ENCODE measurements around the gene VPS26C. TPM values are rescaled to one million over a fixed set of nuclear protein-coding genes. Genes with fewer than 3 reads are reported as not detected.
"Not testable (repeated sequence)": the region's sequence is repeated elsewhere in the genome, so short reads cannot be mapped to it uniquely, and the experiment has no call there.

Gene VPS26C
- total and polyA plus RNA-seq, 4 donors = 19.8 to 61.1 (median 42.9) TPM

DNA sequence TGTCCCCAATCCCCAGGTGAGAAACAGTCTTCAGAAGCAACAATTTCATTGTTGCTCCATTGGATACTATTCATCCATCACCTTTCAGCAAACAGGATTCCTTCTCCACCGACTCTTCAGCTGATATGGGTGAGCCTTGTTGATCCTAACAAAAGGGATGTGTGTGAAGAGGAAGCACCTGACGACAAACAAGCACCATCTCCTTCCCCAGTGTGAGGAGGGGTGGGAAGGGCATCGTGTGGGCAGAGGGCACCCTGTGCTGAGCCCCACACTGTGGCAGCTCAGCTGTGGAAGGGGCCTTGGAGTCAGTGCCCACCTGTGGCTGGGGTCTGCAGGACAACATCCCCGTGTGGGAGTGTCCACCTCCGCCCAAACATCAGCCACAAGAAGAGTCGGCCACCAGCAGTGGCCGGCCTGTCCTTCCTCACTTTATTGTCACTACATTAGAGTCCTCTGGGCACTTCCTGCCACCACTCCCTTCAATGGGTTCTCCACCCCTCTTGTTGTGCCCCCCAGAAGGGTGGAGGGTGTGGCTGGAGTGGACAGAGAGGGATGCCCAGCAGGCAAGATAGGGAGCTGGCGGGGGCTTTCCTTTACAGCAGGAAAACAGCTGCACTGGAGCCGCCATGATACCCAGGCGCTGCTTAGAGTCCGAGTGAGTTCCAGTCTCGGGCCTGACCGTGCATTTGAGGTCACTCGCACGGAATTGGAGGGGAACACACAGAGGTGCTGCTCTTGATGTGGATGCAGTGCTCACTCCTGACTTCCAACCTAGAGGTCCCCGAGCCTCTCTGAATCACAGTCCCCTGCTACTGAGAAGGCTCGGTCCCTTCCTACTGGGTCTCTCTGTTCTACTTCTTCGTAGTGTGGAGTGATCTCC is 40.9 kb downstream of the VPS26C start:
- Histone ChIP-seq H3K27me3 (ENCODE audit: control insufficient read depth in 3 of 3, insufficient read depth in 3 of 3, low read length in 2 of 3) (no peaks in the 10 kb centered on the region), H3K36me3 (ENCODE audit: control insufficient read depth in 4 of 4, insufficient read depth in 4 of 4, low read length in 4 of 4) (peaks cover 28 to 45% (median 36%) of the 10 kb centered on the region in 4 donors), H3K4me3 (no peak overlapping the region), H3K27ac (ENCODE audit: low read depth in 1 of 2, low read length in 1 of 2) (no peak overlapping the region), H3K9me3 (ENCODE audit: control insufficient read depth in 4 of 4, insufficient read depth in 3 of 4, low read length in 3 of 4) (peaks cover 0 to 5% (median 0%) of the 10 kb centered on the region in 4 donors), H3K9ac (ENCODE audit: insufficient read depth in 1 of 2, low read length in 2 of 2) (no peak overlapping the region), H3K4me1 (ENCODE audit: control insufficient read depth in 5 of 5, insufficient read depth in 5 of 5, low read length in 5 of 5) (peaks cover 0 to 1% (median 0%) of the 10 kb centered on the region in 5 donors)
- WGBS, 2 donors = 82 to 88% methylated on average over 18 of the region's 18 CpGs
- ATAC-seq (ENCODE audit: insufficient read depth, low FRiP score) = no peak
- TF ChIP-seq, protein P1, sequence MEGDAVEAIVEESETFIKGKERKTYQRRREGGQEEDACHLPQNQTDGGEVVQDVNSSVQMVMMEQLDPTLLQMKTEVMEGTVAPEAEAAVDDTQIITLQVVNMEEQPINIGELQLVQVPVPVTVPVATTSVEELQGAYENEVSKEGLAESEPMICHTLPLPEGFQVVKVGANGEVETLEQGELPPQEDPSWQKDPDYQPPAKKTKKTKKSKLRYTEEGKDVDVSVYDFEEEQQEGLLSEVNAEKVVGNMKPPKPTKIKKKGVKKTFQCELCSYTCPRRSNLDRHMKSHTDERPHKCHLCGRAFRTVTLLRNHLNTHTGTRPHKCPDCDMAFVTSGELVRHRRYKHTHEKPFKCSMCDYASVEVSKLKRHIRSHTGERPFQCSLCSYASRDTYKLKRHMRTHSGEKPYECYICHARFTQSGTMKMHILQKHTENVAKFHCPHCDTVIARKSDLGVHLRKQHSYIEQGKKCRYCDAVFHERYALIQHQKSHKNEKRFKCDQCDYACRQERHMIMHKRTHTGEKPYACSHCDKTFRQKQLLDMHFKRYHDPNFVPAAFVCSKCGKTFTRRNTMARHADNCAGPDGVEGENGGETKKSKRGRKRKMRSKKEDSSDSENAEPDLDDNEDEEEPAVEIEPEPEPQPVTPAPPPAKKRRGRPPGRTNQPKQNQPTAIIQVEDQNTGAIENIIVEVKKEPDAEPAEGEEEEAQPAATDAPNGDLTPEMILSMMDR (IDR thresholded peaks at IDR 0.05; ENCODE audit: control extremely low read depth, extremely low read depth) = no peak
- no peak for DNase-seq

DNA sequence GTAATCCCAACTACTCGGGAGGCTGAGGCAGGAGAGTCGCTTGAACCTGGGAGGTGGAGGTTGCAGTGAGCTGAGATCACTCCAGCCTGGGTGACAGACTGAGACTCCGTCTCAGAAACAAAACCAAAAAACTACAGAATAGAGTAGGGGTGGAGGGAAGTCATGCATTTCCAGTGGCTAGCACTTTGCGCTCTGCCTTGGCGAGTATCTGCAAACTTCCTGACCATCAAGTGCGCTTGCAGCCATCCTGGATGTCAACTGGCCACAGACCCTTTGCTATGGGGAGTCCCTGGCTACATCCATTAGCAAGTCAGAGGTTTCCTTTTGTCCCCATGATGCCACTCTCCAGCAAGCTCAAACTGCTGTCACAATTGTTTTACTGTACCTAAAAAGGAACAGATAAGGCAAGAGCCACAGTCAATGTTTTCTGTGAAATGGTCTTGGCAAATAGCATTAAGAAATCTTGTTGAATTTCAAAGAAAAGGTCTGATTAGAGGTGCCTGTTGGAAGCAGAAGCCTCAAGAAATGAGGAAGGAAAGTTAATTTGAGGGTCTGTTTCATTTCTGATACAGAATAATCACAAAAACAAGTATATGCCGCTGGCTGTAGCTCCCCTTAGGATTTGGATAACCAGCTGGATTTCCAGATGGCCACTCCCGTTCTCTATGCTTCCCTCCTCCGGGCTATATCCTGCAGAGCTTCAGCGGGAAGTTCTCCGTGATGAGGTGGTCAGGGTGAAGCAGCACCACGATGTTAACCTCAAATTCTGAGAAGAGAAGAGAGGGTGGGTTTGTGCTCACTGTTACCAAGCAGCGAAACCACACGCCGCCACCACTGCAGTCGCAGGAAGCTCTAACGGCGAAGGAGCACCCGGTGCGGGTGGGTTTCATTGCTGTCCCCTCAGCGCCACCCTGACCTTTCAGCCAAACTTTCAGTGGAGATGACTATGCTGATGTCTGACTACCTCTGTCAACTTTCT is 42.0 kb downstream of the VPS26C start:
- H3K9ac ChIP-seq (ENCODE audit: insufficient read depth in 1 of 2, low read length in 2 of 2) = no peak overlapping the region
- H3K36me3 ChIP-seq (ENCODE audit: control insufficient read depth in 4 of 4, insufficient read depth in 4 of 4, low read length in 4 of 4) = peaks cover 24 to 45% (median 31%) of the 10 kb centered on the region in 4 donors
- 48 to 73% methylated on average over 21 of the region's 21 CpGs for WGBS, 2 donors
- DNase-seq (no peak), ATAC-seq (ENCODE audit: insufficient read depth, low FRiP score) (no peak)
- TF ChIP-seq, protein P1 (IDR thresholded peaks at IDR 0.05; ENCODE audit: control extremely low read depth, extremely low read depth) = no peak
- H3K9me3 ChIP-seq (ENCODE audit: control insufficient read depth in 4 of 4, insufficient read depth in 3 of 4, low read length in 3 of 4) = peaks cover 0 to 5% (median 0%) of the 10 kb centered on the region in 4 donors
- H3K4me1 ChIP-seq (ENCODE audit: control insufficient read depth in 5 of 5, insufficient read depth in 5 of 5, low read length in 5 of 5) = peaks cover 0 to 2% (median under 1%) of the 10 kb centered on the region in 5 donors
- no peak overlapping the region for H3K4me3 ChIP-seq
- no peak overlapping the region for H3K27ac ChIP-seq (ENCODE audit: low read depth in 1 of 2, low read length in 1 of 2)
- no peaks in the 10 kb centered on the region for H3K27me3 ChIP-seq (ENCODE audit: control insufficient read depth in 3 of 3, insufficient read depth in 3 of 3, low read length in 2 of 3)

DNA sequence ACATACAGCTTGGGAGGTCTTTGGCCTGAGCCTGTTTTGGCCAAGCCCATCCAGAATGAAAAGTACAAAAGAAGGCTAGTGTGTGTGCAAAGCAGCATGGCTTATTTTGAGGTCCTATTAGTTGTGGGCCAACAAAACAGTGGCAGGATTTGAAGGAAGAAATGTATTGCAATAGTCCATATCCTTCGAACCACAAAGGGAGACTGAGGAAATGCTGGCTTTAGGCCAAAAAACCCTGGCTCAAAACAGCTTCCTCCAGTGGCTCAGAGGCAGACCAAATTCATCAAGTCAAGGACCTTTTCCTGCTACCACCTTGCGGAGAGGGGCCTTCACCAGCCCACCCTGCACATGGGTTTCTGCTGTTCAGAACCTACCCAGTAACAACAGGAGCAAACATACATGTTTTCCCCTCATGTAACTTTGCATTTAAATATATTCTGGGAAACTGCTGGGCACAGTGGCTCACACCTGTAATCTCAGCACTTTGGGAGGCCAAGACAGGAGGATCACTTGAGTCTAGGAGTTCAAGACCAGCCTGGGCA is 43.3 kb downstream of the VPS26C start:
- TF ChIP-seq, protein P1 (IDR thresholded peaks at IDR 0.05; ENCODE audit: control extremely low read depth, extremely low read depth) = no peak
- peaks cover 0 to 5% (median 0%) of the 10 kb centered on the region in 4 donors for H3K9me3 ChIP-seq (ENCODE audit: control insufficient read depth in 4 of 4, insufficient read depth in 3 of 4, low read length in 3 of 4)
- H3K27ac ChIP-seq (ENCODE audit: low read depth in 1 of 2, low read length in 1 of 2) = no peak overlapping the region
- no peak for ATAC-seq (ENCODE audit: insufficient read depth, low FRiP score)
- DNase-seq = no peak
- 64 to 87% methylated on average over 2 of the region's 2 CpGs for WGBS, 2 donors
- no peaks in the 10 kb centered on the region for H3K27me3 ChIP-seq (ENCODE audit: control insufficient read depth in 3 of 3, insufficient read depth in 3 of 3, low read length in 2 of 3)
- no peak overlapping the region for H3K9ac ChIP-seq (ENCODE audit: insufficient read depth in 1 of 2, low read length in 2 of 2)
- no peak overlapping the region for H3K4me3 ChIP-seq
- H3K4me1 ChIP-seq (ENCODE audit: control insufficient read depth in 5 of 5, insufficient read depth in 5 of 5, low read length in 5 of 5) = peaks cover 0 to 6% (median 1%) of the 10 kb centered on the region in 5 donors
- peaks cover 24 to 41% (median 31%) of the 10 kb centered on the region in 4 donors for H3K36me3 ChIP-seq (ENCODE audit: control insufficient read depth in 4 of 4, insufficient read depth in 4 of 4, low read length in 4 of 4)

DNA sequence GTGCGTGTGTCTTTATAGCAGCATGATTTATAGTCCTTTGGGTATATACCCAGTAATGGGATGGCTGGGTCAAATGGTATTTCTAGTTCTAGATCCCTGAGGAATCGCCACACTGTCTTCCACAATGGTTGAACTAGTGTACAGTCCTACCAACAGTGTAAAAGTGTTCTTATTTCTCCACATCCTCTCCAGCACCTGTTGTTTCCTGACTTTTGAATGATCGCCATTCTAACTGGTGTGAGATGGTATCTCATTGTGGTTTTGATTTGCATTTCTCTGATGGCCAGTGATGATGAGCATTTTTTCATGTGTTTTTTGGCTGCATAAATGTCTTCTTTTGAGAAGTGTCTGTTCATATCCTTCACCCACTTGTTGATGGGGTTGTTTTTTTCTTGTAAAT is 44.9 kb downstream of the VPS26C start:
- WGBS, 2 donors = 82 to 85% methylated on average over 2 to 3 of the region's 3 CpGs

More for the DNA sequence above, 44.9 kb downstream of the VPS26C start:
- not testable (repeated sequence) for ATAC-seq (ENCODE audit: insufficient read depth, low FRiP score); H3K4me3 ChIP-seq; H3K27ac ChIP-seq (ENCODE audit: low read depth in 1 of 2, low read length in 1 of 2); DNase-seq; H3K27me3 ChIP-seq (ENCODE audit: control insufficient read depth in 3 of 3, insufficient read depth in 3 of 3, low read length in 2 of 3); H3K9ac ChIP-seq (ENCODE audit: insufficient read depth in 1 of 2, low read length in 2 of 2); H3K4me1 ChIP-seq (ENCODE audit: control insufficient read depth in 5 of 5, insufficient read depth in 5 of 5, low read length in 5 of 5); H3K9me3 ChIP-seq (ENCODE audit: control insufficient read depth in 4 of 4, insufficient read depth in 3 of 4, low read length in 3 of 4)
- H3K36me3 ChIP-seq (ENCODE audit: control insufficient read depth in 4 of 4, insufficient read depth in 4 of 4, low read length in 4 of 4) = peaks cover 15 to 33% (median 23%) of the 10 kb centered on the region in 4 donors
